NCI-H748 treated with DMSO at 0.1 percent for 48 hours (cell line): ENCODE results near the gene PDK1.
"Not testable (repeated sequence)": the region's sequence is repeated elsewhere in the genome, so short reads cannot be mapped to it uniquely, and the experiment has no call there.

Experiments used
- DNase-seq: peaks from one replicate; lab custom pipeline; 2025; lab: John Stamatoyannopoulos, UW

Gene PDK1

DNA sequence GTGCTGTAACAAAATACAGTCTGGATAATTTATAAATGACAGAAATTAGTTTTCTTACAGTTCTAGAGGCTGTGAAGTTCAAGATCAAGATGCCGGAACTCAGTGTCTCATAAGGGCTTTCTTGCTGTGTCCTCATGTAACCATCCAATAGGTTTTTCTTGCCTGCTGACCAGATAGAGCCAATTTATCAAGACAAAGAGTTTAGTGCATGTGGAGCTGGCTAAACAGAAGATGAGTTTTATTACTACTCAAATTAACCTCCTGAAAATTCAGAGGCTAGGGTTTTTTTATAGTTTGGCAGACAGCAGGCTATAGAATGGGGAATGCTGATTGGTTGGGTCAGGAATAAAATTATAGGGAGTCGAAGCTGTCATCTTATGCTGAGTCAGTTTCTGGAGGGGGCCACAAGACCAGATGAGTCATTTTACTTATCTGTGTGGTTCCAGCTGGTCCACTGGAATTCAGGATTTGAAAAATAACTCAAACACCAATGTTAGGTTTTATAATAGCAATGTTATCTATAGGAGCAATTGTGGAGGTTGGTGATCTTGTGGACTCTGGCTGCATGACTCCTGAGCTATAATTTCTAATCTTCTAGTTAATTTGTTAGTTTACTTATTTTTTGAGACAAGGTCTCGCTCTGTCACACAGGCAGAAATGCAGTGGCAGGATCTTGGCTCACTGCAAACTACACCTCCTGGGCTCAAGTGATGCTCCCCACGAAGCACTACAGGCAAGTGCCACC lies 3.2 kb upstream of the PDK1 start:
- DNase-seq = no peak

- no peak for DNase-seq
Observed at GRCh38 chr2:172554352-172555271, 1.3 kb upstream of the PDK1 start.

DNA sequence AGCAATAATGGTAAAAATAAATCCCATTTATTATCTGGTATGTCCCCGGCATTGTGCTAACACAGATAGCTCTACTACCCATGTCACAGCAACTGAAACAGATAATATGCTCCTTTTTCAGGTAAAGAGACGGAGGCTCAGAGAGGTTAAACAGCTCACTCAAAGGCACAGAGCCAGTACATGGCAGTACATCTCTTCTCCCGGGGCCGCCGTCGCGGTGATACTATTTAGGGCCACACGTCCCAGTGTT lies 693 bp upstream of the PDK1 start:
- no peak for DNase-seq

DNA sequence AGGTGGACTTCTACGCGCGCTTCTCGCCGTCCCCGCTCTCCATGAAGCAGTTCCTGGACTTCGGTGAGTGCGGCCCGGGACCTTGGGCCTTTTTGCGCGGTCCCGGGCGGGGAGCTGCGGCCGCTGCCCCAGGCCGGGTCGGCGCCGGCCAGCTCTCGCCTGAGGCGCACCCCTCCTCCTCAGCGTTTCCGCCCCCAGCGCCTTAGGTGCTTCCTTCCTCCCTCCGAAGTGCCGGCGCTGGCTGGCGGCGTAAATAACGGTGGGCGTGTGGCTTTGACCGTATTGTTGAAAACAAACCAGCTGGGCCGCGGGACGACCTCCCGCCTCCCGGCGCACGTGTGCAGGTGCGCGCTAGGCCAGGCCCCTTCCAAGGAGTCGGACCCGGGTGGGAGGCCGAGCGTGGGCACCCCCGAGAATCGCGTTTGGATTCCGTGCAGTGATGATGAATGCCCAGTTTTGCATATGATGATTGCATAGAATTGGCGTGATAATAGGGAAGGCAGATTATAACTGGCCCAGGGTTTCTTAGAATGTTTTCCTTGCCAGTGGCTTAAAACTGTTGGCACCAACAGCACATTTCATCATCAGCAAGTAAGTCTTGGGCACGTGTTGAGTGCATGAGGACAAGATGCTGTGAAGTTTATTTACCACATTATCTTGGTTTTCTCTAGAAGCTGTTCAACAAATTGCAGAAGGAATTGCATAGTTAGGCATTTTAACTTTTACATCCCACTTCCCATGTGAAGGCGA lies 569 bp downstream of the PDK1 start:
- peak; percentile 42 for DNase-seq

- no peak for DNase-seq
Observed at GRCh38 chr2:172558372-172558771, 2.5 kb downstream of the PDK1 start.

GRCh38 chr2:172560721-172561120 lies 4.8 kb downstream of the PDK1 start:
- no peak for DNase-seq

DNA sequence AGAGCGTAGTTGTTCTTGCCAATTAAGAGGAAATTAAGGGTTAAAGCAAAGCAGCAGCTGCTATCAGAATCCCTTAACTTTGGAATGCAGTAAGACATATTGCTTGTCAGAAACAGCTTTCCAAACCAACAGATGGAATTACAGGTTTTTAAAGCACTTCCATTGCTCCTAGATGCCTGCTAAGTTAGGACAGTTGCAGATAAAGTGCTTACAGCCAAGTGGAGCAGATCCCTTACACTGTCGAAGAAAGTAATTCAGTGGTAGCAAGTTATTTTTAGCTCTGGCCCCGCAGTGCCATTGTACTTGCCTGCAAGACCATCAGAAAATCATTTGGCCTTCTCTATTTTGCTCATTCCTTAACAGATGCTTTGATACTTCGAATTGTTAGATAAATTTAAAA lies 5.4 kb downstream of the PDK1 start:
- DNase-seq = no peak

DNA sequence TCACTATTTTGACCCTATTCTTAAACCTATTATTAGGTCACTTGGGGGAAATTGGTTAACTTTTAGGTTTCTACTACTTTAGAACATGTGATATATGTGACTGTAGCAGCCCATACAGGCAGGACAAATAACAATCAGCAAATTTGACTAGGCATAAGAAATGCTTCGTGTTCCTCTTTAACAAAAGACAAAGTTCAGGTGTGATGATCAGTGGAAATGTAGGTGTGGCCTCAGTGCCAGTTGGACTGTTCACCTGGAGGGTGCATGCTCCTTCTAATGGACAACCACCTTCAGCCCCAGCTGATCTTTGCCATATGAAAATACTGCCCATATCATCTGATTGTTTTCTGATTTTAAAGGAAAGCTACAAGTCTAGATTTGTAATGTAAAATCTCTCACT lies 6.4 kb downstream of the PDK1 start:
- no peak for DNase-seq

GRCh38 chr2:172564376-172564775 lies 8.5 kb downstream of the PDK1 start:
- DNase-seq = no peak

- DNase-seq = no peak
Observed at GRCh38 chr2:172571245-172571644, 15.4 kb downstream of the PDK1 start.

- peak; percentile 65 for DNase-seq
Observed at GRCh38 chr2:172572981-172573380, 17.1 kb downstream of the PDK1 start.

- DNase-seq = no peak
Observed at GRCh38 chr2:172574965-172575364, 19.1 kb downstream of the PDK1 start.

GRCh38 chr2:172578054-172578453 lies 22.2 kb downstream of the PDK1 start:
- no peak for DNase-seq

DNA sequence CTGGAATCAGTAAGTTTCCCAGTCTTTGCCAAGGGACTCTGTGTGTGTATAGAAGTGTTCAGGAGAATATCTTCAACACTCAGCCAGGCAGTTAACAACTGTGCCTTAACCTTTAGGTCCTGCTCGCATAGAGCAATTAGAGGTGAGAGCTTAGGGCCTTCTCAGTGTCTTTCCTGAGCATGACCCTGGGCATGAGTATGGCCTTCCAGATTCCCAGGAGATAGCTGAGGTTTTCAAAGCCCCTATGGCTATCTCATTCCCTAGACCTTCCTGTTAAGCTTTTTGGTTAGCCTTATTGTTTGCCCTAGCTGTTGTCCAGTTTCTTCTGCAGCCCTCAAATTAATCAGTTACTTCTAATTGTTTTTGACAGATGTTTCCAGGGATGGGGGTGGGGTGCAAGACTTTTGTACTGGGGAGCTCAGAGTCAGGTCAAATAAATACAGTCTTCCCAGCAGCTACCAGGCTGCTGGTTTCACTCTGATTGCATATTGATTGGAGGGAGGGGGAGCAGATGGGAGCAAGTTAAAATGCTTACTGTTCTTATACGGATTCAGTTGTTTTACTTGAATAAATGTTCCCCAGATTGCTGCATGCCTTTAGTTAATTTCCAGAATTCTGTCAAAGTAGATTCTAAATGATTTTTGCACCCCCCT lies 23.1 kb downstream of the PDK1 start:
- DNase-seq = no peak

DNA sequence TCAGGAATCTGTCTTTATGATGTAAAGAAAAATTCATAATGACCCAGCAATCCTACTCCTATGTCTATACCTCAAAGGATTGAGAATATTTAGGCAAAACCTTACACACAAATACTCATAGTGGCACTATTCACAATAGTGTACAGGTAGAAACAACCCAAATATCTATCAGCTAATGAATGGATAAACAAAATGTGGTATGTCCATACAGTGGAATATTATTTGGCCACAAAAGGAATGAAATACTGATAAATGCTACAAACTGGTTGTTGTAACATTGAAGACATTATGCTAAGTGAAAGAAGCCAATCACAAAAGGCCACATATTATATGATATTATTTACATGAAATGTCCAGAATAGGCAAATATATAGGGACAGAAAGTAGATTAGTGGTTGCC lies 24.7 kb downstream of the PDK1 start:
- DNase-seq = no peak

GRCh38 chr2:172582656-172583055 lies 26.8 kb downstream of the PDK1 start:
- no peak for DNase-seq

GRCh38 chr2:172586245-172586891 lies 30.5 kb downstream of the PDK1 start:
- no peak for DNase-seq

DNA sequence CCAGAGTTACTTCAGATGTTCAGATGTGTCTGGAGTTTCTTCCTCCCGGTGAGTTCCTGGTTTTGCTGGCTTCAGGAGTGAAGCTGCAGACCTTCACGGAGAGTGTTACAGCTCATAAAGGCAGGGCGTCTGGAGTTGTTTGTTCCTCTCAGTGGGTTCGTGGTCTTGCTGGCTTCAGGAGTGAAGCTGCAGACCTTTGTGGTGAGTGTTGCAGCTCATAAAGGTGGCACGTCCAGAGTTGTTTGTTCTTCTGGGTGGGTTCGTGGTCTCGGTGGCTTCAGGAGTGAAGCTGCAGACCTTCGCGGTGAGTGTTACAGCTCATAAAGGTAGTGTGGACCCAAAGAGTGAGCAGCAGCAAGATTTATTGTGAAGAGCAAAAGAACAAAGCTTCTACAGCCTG lies 31.3 kb downstream of the PDK1 start:
- DNase-seq = not testable (repeated sequence)

GRCh38 chr2:172588931-172589330 lies 33.0 kb downstream of the PDK1 start:
- DNase-seq = no peak

- DNase-seq = not testable (repeated sequence)
Observed at GRCh38 chr2:172591386-172591785, 35.5 kb downstream of the PDK1 start.

DNA sequence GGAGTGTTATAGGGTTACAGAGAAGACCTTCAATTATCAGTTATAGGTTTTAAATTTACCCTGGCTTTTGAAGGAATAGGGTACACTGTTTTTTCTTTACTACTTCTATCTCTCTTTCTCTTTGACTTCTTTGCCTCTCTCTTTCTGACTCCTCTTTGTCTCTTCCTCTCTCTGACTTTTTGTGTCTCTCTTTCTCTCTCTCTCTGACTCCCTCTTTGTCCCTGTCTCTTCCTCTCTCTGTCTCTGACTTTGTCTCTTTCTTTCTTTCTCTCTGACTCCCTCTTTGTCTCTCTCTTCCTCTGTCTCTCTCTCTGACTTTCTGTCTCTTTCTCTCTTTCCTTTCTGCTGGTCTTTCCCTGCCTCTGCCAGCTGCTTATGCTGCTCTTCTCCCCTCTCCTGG lies 36.3 kb downstream of the PDK1 start:
- DNase-seq = not testable (repeated sequence)

DNA sequence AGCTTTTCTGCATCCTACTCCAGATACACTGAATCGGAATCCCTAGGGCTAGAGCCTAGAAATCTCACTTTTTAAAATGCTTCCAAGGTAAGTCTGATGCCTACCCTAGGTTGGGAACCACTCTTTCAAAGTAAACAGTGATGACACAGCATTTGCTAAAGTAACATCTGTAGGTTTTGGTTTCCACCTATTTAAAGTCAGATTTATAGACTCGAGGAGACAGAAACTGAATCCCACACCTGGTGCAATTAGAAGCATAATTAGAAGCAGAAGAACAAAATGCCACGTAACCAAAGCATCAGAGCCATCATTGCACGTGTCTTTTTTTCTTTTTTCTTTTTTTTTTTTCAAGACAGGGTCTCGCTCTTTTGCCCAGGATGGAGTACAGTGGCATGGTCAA lies 40.9 kb downstream of the PDK1 start:
- DNase-seq = no peak
